Activated T-helper 2 cell treated with anti-CD3 and anti-CD28 coated beads, Interferon-gamma antibody, Interleukin-2, Interleukin-4, amounts not matched to agents 10 μg/mL and 5 μg/mL and 100 μg/mL, durations not matched to agents 14 hours and 24 hours and 36 hours (primary cell): ENCODE measurements around the gene CDKAL1. TPM values are rescaled to one million over a fixed set of nuclear protein-coding genes. Genes with fewer than 3 reads are reported as not detected.

Experiments used
- DNase-seq: peaks from one replicate; pipeline ENCODE4 v3.0.0; 2021; ENCODE audit warnings: low spot score
- H3K27ac Mint-ChIP-seq: one replicate; pipeline ENCODE4 v1.8.0; 2021; ENCODE audit warnings: mixed read lengths
- H3K27me3 Mint-ChIP-seq: one replicate; pipeline ENCODE4 v1.8.0; 2021; ENCODE audit warnings: low read depth, mixed read lengths
- H3K36me3 Mint-ChIP-seq: one replicate; pipeline ENCODE4 v1.8.0; 2021; ENCODE audit warnings: low read depth, mixed read lengths
- H3K4me1 Mint-ChIP-seq: one replicate; pipeline ENCODE4 v1.8.0; 2021; ENCODE audit warnings: low read depth, mixed read lengths
- H3K4me3 Mint-ChIP-seq: one replicate; pipeline ENCODE4 v1.8.0; 2021; ENCODE audit warnings: low read depth, mild to moderate bottlenecking, moderate library complexity, mixed read lengths
- H3K9me3 Mint-ChIP-seq: one replicate; pipeline ENCODE4 v1.8.0; 2021; ENCODE audit warnings: mixed read lengths
- intact Hi-C: fragments of 100-400 bp; cut with micrococcal nuclease; formaldehyde crosslinking; loops from one replicate; pipeline ENCODE4 v1.15.1; 2023
- total RNA-seq: library from RNA; stranded (reverse); gene quantifications from 2 replicates; pipeline ENCODE4 v1.2.3, GENCODE V29; 2022

CDKAL1 gene
- total RNA-seq, 1 donor from 2014 or later, result 31.2 TPM

DNA sequence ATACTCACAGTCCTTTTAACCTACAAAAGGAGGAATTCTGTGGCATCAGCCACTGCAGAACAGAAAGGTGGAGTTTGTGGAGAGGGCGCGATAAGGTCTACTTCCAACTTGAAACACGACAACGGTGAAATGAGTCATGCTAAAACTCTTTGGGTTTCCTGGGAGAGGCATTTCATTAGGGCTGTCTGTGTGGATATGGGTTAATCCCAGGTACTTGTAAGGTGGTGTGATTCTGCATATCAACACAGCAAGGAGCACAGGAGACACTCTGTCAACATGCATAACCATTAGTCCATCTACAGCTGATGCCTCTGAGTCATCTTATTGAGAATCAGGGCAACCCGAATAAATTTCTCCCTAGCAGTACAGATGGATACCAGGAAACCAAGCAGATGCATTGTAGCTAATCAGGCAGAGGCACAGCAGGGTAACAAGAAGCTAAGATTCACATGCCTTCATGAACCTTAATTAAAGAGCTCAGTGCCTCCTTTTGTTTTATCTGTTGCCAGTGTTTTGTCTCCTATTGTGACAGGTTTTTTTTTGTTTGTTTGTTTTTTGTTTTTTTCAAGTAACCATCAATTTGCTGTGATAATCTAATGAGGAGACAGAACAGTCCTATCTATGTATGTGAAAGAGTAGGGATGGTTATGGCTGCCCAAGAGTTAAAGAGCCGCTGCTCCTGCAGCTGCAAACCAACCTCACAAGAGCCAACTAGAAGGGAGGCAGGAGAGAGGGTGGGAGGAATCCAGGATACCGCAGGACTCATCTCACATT is 743.5 kb downstream of the CDKAL1 start:
- DNase-seq, result no peak
- Mint-ChIP-seq H3K9me3 (no peaks in the 10 kb centered on the region), H3K4me1 (no peaks in the 10 kb centered on the region), H3K27me3 (no peaks in the 10 kb centered on the region), H3K36me3 (no peaks in the 10 kb centered on the region), H3K27ac (no peak overlapping the region), H3K4me3 (no peak overlapping the region)
- intact Hi-C loops, result no loop called here

DNA sequence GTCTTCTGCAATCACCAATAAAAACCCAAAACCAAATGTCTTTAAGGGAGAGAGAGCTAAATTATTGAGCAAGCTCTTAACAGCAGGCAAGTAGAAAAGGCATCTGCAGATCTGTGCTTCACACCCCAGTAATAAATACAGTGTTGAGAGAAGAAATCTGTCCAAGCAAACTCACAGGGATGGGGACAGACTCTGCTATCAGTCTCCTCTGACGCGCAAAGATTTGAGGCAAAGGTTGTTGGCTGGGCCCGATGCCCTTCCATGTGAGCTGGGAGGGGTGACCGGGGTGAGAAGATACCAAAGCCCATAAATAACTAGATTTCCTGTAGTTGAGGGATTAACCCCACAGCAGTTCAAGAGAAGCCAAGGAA is 744.1 kb downstream of the CDKAL1 start:
- Mint-ChIP-seq H3K27me3 (no peaks in the 10 kb centered on the region), H3K4me1 (no peaks in the 10 kb centered on the region), H3K4me3 (no peak overlapping the region), H3K9me3 (no peaks in the 10 kb centered on the region), H3K36me3 (no peaks in the 10 kb centered on the region), H3K27ac (no peak overlapping the region)
- intact Hi-C loops, result no loop called here
- no peak for DNase-seq

DNA sequence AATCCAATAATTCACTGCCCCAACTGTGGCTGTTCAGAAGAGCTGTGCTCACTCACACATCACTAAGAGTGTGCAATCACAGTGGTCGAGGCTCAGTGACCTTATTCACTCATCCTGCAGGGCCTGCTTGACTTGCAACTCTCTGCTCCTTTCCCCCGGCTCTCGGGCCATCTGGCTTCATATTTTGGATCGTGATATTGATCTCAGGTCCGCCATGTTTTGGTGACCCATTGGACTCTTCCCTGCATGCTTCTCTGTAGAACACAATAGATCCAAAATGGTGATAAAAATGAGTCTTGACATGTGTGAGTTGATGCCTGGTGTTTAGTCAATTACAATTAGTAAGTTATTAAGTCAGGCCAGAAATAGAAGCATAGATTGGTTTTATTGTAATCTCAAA is 745.4 kb downstream of the CDKAL1 start:
- no peak overlapping the region for H3K4me3 Mint-ChIP-seq
- no peak overlapping the region for H3K27ac Mint-ChIP-seq
- H3K4me1 Mint-ChIP-seq, result no peaks in the 10 kb centered on the region
- no peak for DNase-seq
- intact Hi-C loops, result no loop called here
- H3K27me3 Mint-ChIP-seq, result no peaks in the 10 kb centered on the region
- H3K36me3 Mint-ChIP-seq, result no peaks in the 10 kb centered on the region
- no peaks in the 10 kb centered on the region for H3K9me3 Mint-ChIP-seq

DNA sequence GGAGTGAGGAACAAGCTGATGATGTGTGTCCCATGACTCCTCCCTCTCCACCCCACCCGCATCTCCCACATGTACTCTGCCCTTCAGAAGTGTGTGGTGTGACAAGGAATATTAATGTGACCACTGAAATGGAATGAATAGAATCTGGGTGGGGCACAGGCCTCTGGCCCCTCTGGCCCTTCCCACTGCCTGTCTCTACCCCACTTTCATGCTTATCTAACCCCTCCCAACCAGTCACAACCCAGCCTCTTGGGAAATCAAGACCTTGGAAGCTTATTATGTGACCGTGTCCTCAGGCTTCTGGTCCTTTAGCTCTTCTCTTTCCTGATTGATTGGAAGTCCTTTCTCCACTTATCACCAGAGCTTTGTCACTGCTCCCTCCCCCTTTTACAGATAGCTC is 747.1 kb downstream of the CDKAL1 start:
- Mint-ChIP-seq H3K36me3 (no peaks in the 10 kb centered on the region), H3K9me3 (no peaks in the 10 kb centered on the region), H3K27me3 (peaks cover 2% of the 10 kb centered on the region), H3K4me3 (no peak overlapping the region), H3K27ac (no peak overlapping the region), H3K4me1 (no peaks in the 10 kb centered on the region)
- intact Hi-C loops, result no loop called here
- DNase-seq, result no peak

Other genes with a start within 250 kb of the CDKAL1 start
- gene E2F3, start 132.6 kb upstream of the CDKAL1 start, total RNA-seq, result 27.9 TPM in 2 replicates